Neural cell (in vitro differentiated cells): ENCODE results near the gene IL5RA.

Experiments used
- CTCF ChIP-seq: fragments of 450-650 bp; IDR thresholded peaks from 2 replicates; pipeline ENCODE4 v1.5.1; 2014; ENCODE audit warnings: antibody characterized with exemption, mild to moderate bottlenecking, moderate library complexity; ENCODE audit not compliant: poor library complexity, severe bottlenecking
- EP300 ChIP-seq: fragments of 450-650 bp; conservative IDR thresholded peaks from 2 replicates; pipeline ENCODE4 v1.6.1; 2014; ENCODE audit warnings: antibody characterized with exemption, mild to moderate bottlenecking, moderate library complexity; ENCODE audit not compliant: poor library complexity, severe bottlenecking
- EZH2 ChIP-seq: fragments of 200-600, 300-800 bp; shearing (Covaris generic), sonication (generic); IDR thresholded peaks from 2 replicates; pipeline ENCODE4 v1.6.1; 2014; ENCODE audit warnings: antibody characterized with exemption, low read length, borderline replicate concordance, mild to moderate bottlenecking; ENCODE audit not compliant: insufficient read depth, poor library complexity, severe bottlenecking
- MXI1 ChIP-seq: fragments of 450-650 bp; conservative IDR thresholded peaks from 2 replicates; pipeline ENCODE4 v1.6.1; 2014; ENCODE audit warnings: antibody characterized with exemption, mild to moderate bottlenecking; ENCODE audit not compliant: poor library complexity, severe bottlenecking
- POLR2AphosphoS5 ChIP-seq: IDR thresholded peaks from 2 replicates; pipeline ENCODE4 v1.6.1; 2012
- REST ChIP-seq: IDR thresholded peaks from 2 replicates; pipeline ENCODE4 v1.6.1; 2012; ENCODE audit warnings: borderline replicate concordance
- TAF1 ChIP-seq: IDR thresholded peaks from 2 replicates; pipeline ENCODE4 v1.6.1; 2012; ENCODE audit warnings: low read depth

GRCh38 chr3:3071136-3071535 lies 39.0 kb downstream of the IL5RA start:
- no peak for TF ChIP-seq REST
- TF ChIP-seq POLR2AphosphoS5 = no peak
- TF ChIP-seq MXI1 = no peak
- TF ChIP-seq EZH2 = no peak
- TF ChIP-seq CTCF = no peak
- no peak for TF ChIP-seq TAF1
- TF ChIP-seq EP300 = no peak
